GM12878 (cell line): Measurements from ENCODE around the gene PMAIP1. TPM values are rescaled to one million over a fixed set of nuclear protein-coding genes. Genes with fewer than 3 reads are reported as not detected.

Source experiments
- BHLHE40 ChIP-seq, 2 experiments: fragments of 450-650 bp in 1 of 2; IDR thresholded peaks; 2 replicates each; pipeline ENCODE4 v1.6.1; 2011 to 2017; ENCODE audit warnings: low read depth in 2 of 2, borderline replicate concordance in 1 of 2, improper control_type of control experiment in 1 of 2, low read length in 1 of 2, mild to moderate bottlenecking in 1 of 2
- CHD4 ChIP-seq: fragments of 200-600 bp; sonication (generic); IDR thresholded peaks from 2 replicates; pipeline ENCODE4 v1.6.1; 2016; ENCODE audit warnings: mild to moderate bottlenecking
- CREM ChIP-seq: IDR thresholded peaks from 2 replicates; pipeline ENCODE4 v1.6.1; 2014; ENCODE audit warnings: antibody characterized with exemption, low read depth
- ETV6 ChIP-seq, 2 experiments: fragments of 450-650 bp in 1 of 2; IDR thresholded peaks in 1 of 2; conservative IDR thresholded peaks in 1 of 2; 2 replicates each; pipeline ENCODE4 v1.6.1; 2014; ENCODE audit warnings: antibody characterized with exemption in 1 of 2, borderline replicate concordance in 1 of 2, low read depth in 1 of 2, mild to moderate bottlenecking in 1 of 2, moderate library complexity in 1 of 2
- HDAC6 ChIP-seq: fragments of 200-600 bp; sonication (generic); IDR thresholded peaks from one replicate; pipeline ENCODE4 v1.8.0; 2017; ENCODE audit warnings: antibody characterized with exemption; ENCODE audit not compliant: unreplicated experiment
- HDGF ChIP-seq: fragments of 450-650 bp; IDR thresholded peaks from 2 replicates; pipeline ENCODE4 v1.6.1; 2016; ENCODE audit warnings: antibody characterized with exemption
- MLLT1 ChIP-seq: fragments of 450-650 bp; IDR thresholded peaks from 2 replicates; pipeline ENCODE4 v1.6.1; 2016; ENCODE audit warnings: mild to moderate bottlenecking
- NFYA ChIP-seq: IDR thresholded peaks from 2 replicates; pipeline ENCODE4 v1.6.1; 2011; ENCODE audit warnings: low read depth, mild to moderate bottlenecking, low read length, improper control_type of control experiment, borderline replicate concordance
- PAX5 ChIP-seq: IDR thresholded peaks from 2 replicates; pipeline ENCODE4 v1.6.1; 2011; ENCODE audit warnings: low read depth, low read length, borderline replicate concordance
- PML ChIP-seq: IDR thresholded peaks from 2 replicates; pipeline ENCODE4 v1.6.1; 2012; ENCODE audit warnings: low read length, inconsistent platforms
- REST ChIP-seq: IDR thresholded peaks from 2 replicates; pipeline ENCODE4 v1.6.1; 2012; ENCODE audit warnings: mild to moderate bottlenecking, low read depth, low read length
- RUNX3 ChIP-seq: IDR thresholded peaks from 2 replicates; pipeline ENCODE4 v1.6.1; 2012; ENCODE audit warnings: low read length, inconsistent platforms
- TARDBP ChIP-seq: IDR thresholded peaks from 2 replicates; pipeline ENCODE4 v1.6.1; 2016; ENCODE audit warnings: borderline replicate concordance
- USF1 ChIP-seq: IDR thresholded peaks from 2 replicates; pipeline ENCODE4 v1.6.1; 2011; ENCODE audit warnings: borderline replicate concordance, low read depth, mild to moderate bottlenecking, moderate library complexity, mixed read lengths, low read length; ENCODE audit not compliant: insufficient read depth; ENCODE audit errors: extremely low read length
- polyA plus RNA-seq, 11 experiments: library from polyadenylated mRNA; depleted of rRNA in 4 of 11; unstranded in 6 of 11; stranded (reverse) in 5 of 11; fragments of >200 nt; fragmentation: Nextera tagmentation in 4 of 11; fragmentation: Illumina TruSeq in 1 of 11; extraction: Ambion mirVana in 4 of 11; extraction: Trizol in 1 of 11; gene quantifications; 1 replicate in 1 of 11; 2 replicates in 10 of 11; pipeline versions ENCODE4 v1.2.1 to v1.2.3, GENCODE V29; 2011 to 2016; ENCODE audit warnings: inconsistent platforms in 2 of 11, missing spikeins in 2 of 11, low read depth in 1 of 11
- total RNA-seq, 4 experiments: library from RNA; depleted of rRNA in 3 of 4; stranded (reverse); fragments of >200 nt in 3 of 4; fragmentation: Illumina TruSeq in 1 of 4; extraction: Trizol in 1 of 4; gene quantifications; 2 replicates each; pipeline versions ENCODE4 v1.2.1 to v1.2.3, GENCODE V29; 2013 to 2021
- TF ChIP-seq, protein P1 (sequence below): fragments of 450-650 bp; IDR thresholded peaks from 2 replicates; pipeline ENCODE4 v1.6.1; 2017; ENCODE audit warnings: antibody characterized with exemption, mild to moderate bottlenecking, moderate library complexity
- TF ChIP-seq, protein P2 (sequence below): IDR thresholded peaks from 2 replicates; pipeline ENCODE4 v1.6.1; 2012; ENCODE audit warnings: low read length, inconsistent platforms
- TF ChIP-seq, protein P3 (sequence below): fragments of 450-650 bp; IDR thresholded peaks from 2 replicates; pipeline ENCODE4 v1.6.1; 2017; ENCODE audit warnings: mild to moderate bottlenecking, low read depth, inconsistent platforms; ENCODE audit not compliant: poor library complexity, severe bottlenecking

The PMAIP1 gene
- total and polyA plus RNA-seq, 10 of the 15 experiments (the other 5 are each of a cell fraction or from before 2014, with no cell fraction given) = 74.0 to 219 (median 112) TPM

DNA sequence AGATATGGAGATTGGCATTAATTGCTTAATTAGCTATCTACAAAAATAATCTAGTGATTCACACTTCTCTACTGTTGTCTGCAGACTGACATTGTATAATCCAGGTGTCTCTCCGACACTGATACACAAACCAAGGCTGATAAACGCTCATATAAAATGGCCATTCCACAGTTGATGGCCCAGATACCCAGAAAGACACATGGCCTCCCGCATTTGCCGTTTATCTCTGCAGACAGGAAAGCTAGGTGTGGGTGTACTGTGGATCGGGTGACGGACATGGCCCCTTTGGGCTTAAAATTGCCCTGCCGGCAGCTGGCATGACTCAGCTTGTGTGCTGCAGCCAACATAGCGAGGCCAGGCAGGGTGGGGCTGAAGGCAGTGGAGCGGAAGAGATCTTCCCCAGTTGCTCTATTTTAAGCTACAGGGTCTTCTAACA lies 18.5 kb downstream of the PMAIP1 start (continued):
- TF ChIP-seq, protein P1, sequence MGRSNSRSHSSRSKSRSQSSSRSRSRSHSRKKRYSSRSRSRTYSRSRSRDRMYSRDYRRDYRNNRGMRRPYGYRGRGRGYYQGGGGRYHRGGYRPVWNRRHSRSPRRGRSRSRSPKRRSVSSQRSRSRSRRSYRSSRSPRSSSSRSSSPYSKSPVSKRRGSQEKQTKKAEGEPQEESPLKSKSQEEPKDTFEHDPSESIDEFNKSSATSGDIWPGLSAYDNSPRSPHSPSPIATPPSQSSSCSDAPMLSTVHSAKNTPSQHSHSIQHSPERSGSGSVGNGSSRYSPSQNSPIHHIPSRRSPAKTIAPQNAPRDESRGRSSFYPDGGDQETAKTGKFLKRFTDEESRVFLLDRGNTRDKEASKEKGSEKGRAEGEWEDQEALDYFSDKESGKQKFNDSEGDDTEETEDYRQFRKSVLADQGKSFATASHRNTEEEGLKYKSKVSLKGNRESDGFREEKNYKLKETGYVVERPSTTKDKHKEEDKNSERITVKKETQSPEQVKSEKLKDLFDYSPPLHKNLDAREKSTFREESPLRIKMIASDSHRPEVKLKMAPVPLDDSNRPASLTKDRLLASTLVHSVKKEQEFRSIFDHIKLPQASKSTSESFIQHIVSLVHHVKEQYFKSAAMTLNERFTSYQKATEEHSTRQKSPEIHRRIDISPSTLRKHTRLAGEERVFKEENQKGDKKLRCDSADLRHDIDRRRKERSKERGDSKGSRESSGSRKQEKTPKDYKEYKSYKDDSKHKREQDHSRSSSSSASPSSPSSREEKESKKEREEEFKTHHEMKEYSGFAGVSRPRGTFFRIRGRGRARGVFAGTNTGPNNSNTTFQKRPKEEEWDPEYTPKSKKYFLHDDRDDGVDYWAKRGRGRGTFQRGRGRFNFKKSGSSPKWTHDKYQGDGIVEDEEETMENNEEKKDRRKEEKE = no peak
- TF ChIP-seq USF1 (no peak), CHD4 (no peak), CREM (peak; percentile 57; the same call in 1 of the 2 replicates), REST (no peak), NFYA (no peak), RUNX3 (peak; percentile 37; the same call in 1 of the 2 replicates), BHLHE40 (IDR thresholded peaks at IDR 0.05; ENCODE audit: borderline replicate concordance in 1 of 2, low read depth in 2 of 2, low read length in 1 of 2) (peak; percentile 30 to 66; a peak in 3 of 4 replicates), PAX5 (peak; percentile 92), HDAC6 (no peak), MLLT1 (no peak), PML (no peak), ETV6 (conservative IDR thresholded peaks at IDR 0.05 in 1 of 2, IDR thresholded peaks at IDR 0.05 in 1 of 2; ENCODE audit: borderline replicate concordance in 1 of 2, low read depth in 1 of 2) (0 out of 4 replicates have a peak, but pooled peaks of 1 of the 2 experiments have one; percentile 52), HDGF (no peak), TARDBP (no peak)
- TF ChIP-seq, protein P2, sequence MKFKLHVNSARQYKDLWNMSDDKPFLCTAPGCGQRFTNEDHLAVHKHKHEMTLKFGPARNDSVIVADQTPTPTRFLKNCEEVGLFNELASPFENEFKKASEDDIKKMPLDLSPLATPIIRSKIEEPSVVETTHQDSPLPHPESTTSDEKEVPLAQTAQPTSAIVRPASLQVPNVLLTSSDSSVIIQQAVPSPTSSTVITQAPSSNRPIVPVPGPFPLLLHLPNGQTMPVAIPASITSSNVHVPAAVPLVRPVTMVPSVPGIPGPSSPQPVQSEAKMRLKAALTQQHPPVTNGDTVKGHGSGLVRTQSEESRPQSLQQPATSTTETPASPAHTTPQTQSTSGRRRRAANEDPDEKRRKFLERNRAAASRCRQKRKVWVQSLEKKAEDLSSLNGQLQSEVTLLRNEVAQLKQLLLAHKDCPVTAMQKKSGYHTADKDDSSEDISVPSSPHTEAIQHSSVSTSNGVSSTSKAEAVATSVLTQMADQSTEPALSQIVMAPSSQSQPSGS = peak; percentile 52; the same call in 1 of the 2 replicates
- TF ChIP-seq, protein P3, sequence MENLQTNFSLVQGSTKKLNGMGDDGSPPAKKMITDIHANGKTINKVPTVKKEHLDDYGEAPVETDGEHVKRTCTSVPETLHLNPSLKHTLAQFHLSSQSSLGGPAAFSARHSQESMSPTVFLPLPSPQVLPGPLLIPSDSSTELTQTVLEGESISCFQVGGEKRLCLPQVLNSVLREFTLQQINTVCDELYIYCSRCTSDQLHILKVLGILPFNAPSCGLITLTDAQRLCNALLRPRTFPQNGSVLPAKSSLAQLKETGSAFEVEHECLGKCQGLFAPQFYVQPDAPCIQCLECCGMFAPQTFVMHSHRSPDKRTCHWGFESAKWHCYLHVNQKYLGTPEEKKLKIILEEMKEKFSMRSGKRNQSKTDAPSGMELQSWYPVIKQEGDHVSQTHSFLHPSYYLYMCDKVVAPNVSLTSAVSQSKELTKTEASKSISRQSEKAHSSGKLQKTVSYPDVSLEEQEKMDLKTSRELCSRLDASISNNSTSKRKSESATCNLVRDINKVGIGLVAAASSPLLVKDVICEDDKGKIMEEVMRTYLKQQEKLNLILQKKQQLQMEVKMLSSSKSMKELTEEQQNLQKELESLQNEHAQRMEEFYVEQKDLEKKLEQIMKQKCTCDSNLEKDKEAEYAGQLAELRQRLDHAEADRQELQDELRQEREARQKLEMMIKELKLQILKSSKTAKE = no peak
